Stimulated activated CD4-positive, alpha-beta T cell treated with anti-CD3 and anti-CD28 coated beads, Interleukin-12 subunit alpha, Interleukin-12 subunit beta, amount 100 ng/mL, for 48 hours (primary cell): Measurements from ENCODE around the gene SLC7A4.
"Not testable (repeated sequence)": the region's sequence is repeated elsewhere in the genome, so short reads cannot be mapped to it uniquely, and the experiment has no call there.

Source experiments
- DNase-seq, 3 donors: peaks; one replicate each; pipeline ENCODE4 v3.0.0-alpha.2; 2020; ENCODE audit warnings: low read depth in 2 of 3, low spot score in 1 of 3

The SLC7A4 gene

GRCh38 chr22:21032037-21032867, at the start of gene SLC7A4:
Gene SLC7A4, minus strand, starts transcription at chr22:21032561. Its CDS starts 749 bp downstream, at chr22:21031812.
- no peak for DNase-seq

- no peak for DNase-seq
Observed at GRCh38 chr22:21080435-21081137, 48.2 kb upstream of the SLC7A4 start.

DNA sequence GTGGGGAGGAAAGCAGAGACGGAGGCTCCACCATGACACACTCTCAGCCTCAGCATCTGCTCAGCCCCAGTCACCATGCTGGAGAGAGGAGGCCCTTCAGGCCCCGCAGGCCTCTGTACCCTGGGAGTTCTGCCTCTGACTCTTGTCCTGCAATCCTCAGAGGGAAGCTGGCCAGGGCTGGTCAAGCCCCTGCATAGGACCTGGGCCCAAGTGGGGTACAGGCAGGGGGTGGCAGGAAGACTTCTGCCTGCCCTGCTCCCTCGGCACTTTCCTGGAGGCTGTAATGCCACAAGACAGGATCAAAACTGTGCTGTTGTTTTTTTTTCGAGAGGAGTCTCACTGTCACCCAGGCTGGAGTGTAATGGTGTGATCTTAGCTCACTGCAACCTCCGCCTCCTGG, 47.1 kb upstream of the SLC7A4 start:
- no peak for DNase-seq

- no peak for DNase-seq
Observed at GRCh38 chr22:21078916-21079315, 46.6 kb upstream of the SLC7A4 start.

DNA sequence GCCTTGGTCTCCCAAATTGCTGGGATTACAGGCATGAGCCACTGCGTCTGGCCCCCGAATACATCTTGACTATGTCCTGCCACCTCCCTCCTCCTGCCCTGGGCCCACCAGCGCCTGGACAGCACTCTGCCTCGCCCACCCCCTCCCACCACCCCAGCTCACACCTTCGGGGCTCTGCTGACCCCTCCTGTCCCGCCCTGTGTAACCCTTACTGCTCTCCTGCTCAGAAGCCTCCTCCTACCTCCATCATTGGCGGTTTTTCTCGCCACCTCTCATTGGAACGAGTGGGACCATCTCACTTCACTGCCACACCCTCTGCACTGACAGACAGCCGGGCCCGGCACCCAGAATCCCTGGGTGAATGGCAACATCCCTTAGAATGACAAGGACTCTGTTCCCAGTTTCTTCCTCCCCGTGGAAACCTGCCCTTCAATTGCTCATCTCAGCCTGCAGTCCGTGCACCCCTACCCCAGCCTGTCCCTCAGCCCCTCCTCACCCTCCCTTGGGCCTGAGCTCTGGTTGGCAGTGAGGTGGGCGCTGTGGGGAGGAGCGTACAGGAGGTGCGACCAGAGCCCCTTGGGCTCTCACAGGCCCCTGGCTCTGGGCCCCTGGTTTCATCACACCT, 45.6 kb upstream of the SLC7A4 start:
- DNase-seq, result no peak

DNA sequence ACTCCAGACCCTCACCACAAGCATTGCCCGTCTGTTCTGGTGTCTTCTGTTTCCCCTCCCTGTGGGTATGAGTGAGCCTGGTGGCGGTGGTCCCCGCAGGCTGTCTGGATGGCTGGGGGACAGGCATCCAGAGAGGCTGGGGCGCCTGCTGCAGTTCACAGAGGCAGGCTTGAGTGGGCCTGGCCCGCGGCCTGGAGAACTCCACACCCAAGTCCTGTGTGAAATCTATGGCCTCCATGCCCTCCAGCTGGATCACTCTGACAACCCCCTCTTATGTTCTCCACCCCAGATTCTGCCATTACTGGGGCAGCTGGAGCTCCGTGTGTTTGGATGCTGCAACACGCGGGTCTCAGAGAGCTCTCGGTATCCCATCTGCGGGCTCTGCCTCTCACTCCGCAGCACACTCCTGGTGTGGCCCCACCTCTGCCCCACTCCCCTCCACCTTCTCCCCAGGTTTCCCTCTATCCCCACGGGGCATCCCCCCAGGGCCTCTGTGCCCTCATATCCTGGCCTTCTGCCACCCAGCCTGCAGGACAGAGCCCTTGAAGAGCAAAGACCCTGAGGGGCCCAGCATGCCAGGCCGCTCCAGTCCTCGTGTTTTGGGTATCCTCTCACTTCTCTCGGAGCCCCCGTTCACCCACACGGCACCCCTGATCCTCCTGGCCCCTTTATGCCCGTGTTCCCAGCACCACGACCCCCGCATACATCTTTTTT, 44.7 kb upstream of the SLC7A4 start:
- no peak for DNase-seq

DNA sequence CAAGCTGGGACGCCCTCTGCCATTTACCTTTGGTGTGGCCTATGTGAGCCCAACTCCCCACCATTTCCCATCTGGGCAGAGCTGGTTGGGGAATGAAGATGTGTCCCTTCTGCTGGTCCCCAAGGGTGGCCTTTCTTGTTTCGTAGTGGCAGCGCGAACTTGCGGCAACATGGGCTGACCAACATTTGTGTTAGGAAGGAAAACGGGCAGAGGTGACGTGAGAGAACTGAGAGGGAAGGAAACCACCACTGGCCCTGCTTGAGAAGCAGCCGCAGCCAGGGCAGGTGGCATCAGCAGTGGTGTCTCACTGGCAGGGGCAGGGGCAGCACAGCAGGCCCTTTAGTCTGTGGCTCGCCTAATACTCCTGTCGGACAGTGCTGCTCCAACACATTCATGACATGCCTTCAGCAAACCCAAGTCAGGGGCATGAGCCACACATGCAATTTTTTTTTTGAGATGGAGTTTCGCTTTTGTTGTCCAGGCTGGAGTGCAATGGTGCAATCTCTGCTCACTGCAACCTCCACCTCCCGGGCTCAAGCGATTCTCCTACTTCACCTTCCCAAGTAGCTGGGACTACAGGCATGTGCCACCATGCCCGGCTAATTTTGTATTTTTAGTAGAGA, 43.3 kb upstream of the SLC7A4 start:
- DNase-seq, result no peak

GRCh38 chr22:21074102-21074715, 41.8 kb upstream of the SLC7A4 start:
- DNase-seq, result no peak

DNA sequence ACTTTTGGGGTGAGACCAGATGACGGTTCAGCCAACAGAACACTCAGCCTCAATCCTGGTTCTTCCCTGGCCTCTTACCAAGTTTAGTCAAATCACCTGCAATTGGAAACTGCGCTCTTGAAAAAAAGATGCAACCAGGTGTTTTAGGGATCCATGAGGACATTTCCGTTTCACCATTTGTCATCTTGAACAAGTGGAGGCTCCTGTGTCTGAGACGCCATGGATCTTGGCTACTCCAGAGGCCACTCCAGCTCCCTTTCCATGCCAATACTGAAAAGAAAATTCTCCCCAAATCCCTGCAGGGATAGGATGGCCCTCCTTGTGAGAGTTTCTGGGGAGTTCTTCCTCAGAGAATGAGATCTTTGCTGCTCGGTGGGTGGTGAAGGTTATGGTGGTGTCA, 41.1 kb upstream of the SLC7A4 start:
- no peak for DNase-seq

GRCh38 chr22:21073023-21073422, 40.7 kb upstream of the SLC7A4 start:
- no peak for DNase-seq

GRCh38 chr22:21071796-21072195, 39.4 kb upstream of the SLC7A4 start:
- DNase-seq, result not testable (repeated sequence)

GRCh38 chr22:21070690-21071615, 38.6 kb upstream of the SLC7A4 start:
- DNase-seq, result no peak

- DNase-seq, result no peak
Observed at GRCh38 chr22:21069375-21069774, 37.0 kb upstream of the SLC7A4 start.

DNA sequence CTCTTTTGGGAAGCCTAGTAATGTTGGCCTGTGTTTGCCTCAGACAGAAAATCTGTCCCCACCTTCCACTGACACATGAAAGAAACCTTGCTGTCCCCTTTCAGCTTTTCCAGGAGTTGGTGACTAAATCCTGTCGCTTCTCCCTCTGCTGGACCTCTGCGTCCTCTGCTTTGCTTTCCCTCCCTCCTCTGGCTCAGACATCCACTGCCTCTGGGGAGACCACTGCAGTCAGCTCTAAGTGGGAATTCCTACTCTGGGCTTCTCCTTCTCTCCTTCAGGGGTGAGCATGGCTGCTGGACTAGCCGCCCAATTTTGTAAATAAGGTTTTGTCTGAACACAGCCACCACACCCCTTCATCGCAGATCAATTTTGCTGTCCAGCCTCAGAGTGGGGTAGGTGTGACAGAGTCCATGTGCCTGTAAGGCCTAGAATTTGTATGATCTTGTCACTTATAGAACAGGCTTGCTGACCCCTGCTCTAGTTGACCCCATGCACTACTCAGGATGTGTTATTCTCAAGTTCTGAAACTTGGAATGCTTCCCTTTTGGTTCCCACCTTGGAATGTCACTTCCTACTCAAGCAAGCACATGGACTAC, 36.4 kb upstream of the SLC7A4 start:
- no peak for DNase-seq

GRCh38 chr22:21067901-21068680, 35.7 kb upstream of the SLC7A4 start:
- no peak for DNase-seq

- DNase-seq, result no peak
Observed at GRCh38 chr22:21067075-21067900, 34.9 kb upstream of the SLC7A4 start.
